GM19328 (cell line): ENCODE data around the gene TTC5.
"Not testable (repeated sequence)": the region's sequence is repeated elsewhere in the genome, so short reads cannot be mapped to it uniquely, and the experiment has no call there.

Source experiments
- ATAC-seq: cut with Tn5 transposase; IDR thresholded peaks from one replicate; pipeline ENCODE4 v1.9.1; 2021; ENCODE audit warnings: mild to moderate bottlenecking, moderate library complexity; ENCODE audit not compliant: unreplicated experiment

The TTC5 gene

GRCh38 chr14:20305265-20306078, at the start of gene TTC5:
Gene TTC5, minus strand, starts transcription at chr14:20305951. Its CDS starts 14 bp downstream, at chr14:20305937.
- ATAC-seq: peak; percentile 93

- ATAC-seq: no peak
Measured at GRCh38 chr14:20350860-20351259, 45.1 kb upstream of the TTC5 start.

- no peak for ATAC-seq
Measured at GRCh38 chr14:20350282-20350681, 44.5 kb upstream of the TTC5 start.

- ATAC-seq: no peak
Measured at GRCh38 chr14:20347747-20348146, 42.0 kb upstream of the TTC5 start.

- ATAC-seq: no peak
Measured at GRCh38 chr14:20346713-20347112, 41.0 kb upstream of the TTC5 start.

GRCh38 chr14:20345366-20345765, 39.6 kb upstream of the TTC5 start:
- ATAC-seq: no peak

GRCh38 chr14:20343862-20344220, 38.1 kb upstream of the TTC5 start:
- no peak for ATAC-seq

- ATAC-seq: peak; percentile 97
Measured at GRCh38 chr14:20343092-20343861, 37.5 kb upstream of the TTC5 start, which contains the start of gene PARP2. Gene PARP2, plus strand, starts transcription at chr14:20343635. Its CDS starts 7 bp downstream, at chr14:20343642.

- no peak for ATAC-seq
Measured at GRCh38 chr14:20341646-20342045, 35.9 kb upstream of the TTC5 start.

- not testable (repeated sequence) for ATAC-seq
Measured at GRCh38 chr14:20341032-20341431, 35.3 kb upstream of the TTC5 start.

GRCh38 chr14:20334017-20334416, 28.3 kb upstream of the TTC5 start:
- no peak for ATAC-seq

- ATAC-seq: no peak
Measured at GRCh38 chr14:20333494-20333841, 27.7 kb upstream of the TTC5 start.

- peak; percentile 97 for ATAC-seq
Measured at GRCh38 chr14:20332788-20333493, 27.2 kb upstream of the TTC5 start, which contains the start of gene CCNB1IP1. Gene CCNB1IP1, minus strand, starts transcription at chr14:20333279. Its CDS starts 16,756 bp downstream, at chr14:20316523.

GRCh38 chr14:20332431-20332787, 26.7 kb upstream of the TTC5 start:
- ATAC-seq: no peak

GRCh38 chr14:20331053-20331613, 25.4 kb upstream of the TTC5 start:
- ATAC-seq: no peak

GRCh38 chr14:20329355-20329754, 23.6 kb upstream of the TTC5 start:
- no peak for ATAC-seq

GRCh38 chr14:20328705-20329104, 23.0 kb upstream of the TTC5 start:
- no peak for ATAC-seq

- no peak for ATAC-seq
Measured at GRCh38 chr14:20327005-20327869, 21.5 kb upstream of the TTC5 start.

- no peak for ATAC-seq
Measured at GRCh38 chr14:20317720-20318119, 12.0 kb upstream of the TTC5 start.

GRCh38 chr14:20314026-20314425, 8.3 kb upstream of the TTC5 start:
- ATAC-seq: no peak
